Neural cell (in vitro differentiated cells): ENCODE data around the gene RPLP1. TPM values are rescaled to one million over a fixed set of nuclear protein-coding genes. Genes with fewer than 3 reads are reported as not detected.

ENCODE experiments used
- H2AFZ ChIP-seq: fragments of 200-600, 300-800 bp; sonication (generic), shearing (Covaris generic); 2 replicates; pipeline ENCODE4 v1.6.0; 2014; ENCODE audit warnings: low read depth, mild to moderate bottlenecking, antibody characterized with exemption, low read length, moderate library complexity
- H3F3A ChIP-seq: fragments of 200-600 bp; shearing (Covaris generic); 2 replicates; pipeline ENCODE4 v1.6.1; 2016; ENCODE audit warnings: mild to moderate bottlenecking, moderate library complexity, mixed read lengths, antibody characterized with exemption, low read length; ENCODE audit not compliant: insufficient read depth, poor library complexity, severe bottlenecking
- H3K27ac ChIP-seq: fragments of 200-600, 300-800 bp; sonication (generic), shearing (Covaris generic); 2 replicates; pipeline ENCODE4 v1.5.1; 2014; ENCODE audit warnings: mild to moderate bottlenecking, low read length, moderate library complexity
- H3K27me3 ChIP-seq: fragments of 300-800, 200-600 bp; sonication (generic), shearing (Covaris generic); 2 replicates; pipeline ENCODE4 v1.6.0; 2014; ENCODE audit warnings: mild to moderate bottlenecking, low read depth, low read length, moderate library complexity; ENCODE audit not compliant: insufficient read depth
- H3K36me3 ChIP-seq: fragments of 300-800, 200-600 bp; sonication (generic), shearing (Covaris generic); 2 replicates; pipeline ENCODE4 v1.5.1; 2014; ENCODE audit warnings: mild to moderate bottlenecking, antibody characterized with exemption, low read length, moderate library complexity; ENCODE audit not compliant: insufficient read depth
- H3K4me2 ChIP-seq: fragments of 300-800, 200-600 bp; sonication (generic), shearing (Covaris generic); 2 replicates; pipeline ENCODE4 v1.6.0; 2014; ENCODE audit warnings: mild to moderate bottlenecking, low read length
- H3K4me3 ChIP-seq: fragments of 300-800, 200-600 bp; sonication (generic), shearing (Covaris generic); 2 replicates; pipeline ENCODE4 v1.5.1; 2014; ENCODE audit warnings: mild to moderate bottlenecking, low read length, moderate library complexity
- H3K79me2 ChIP-seq: fragments of 200-600 bp; shearing (Covaris generic); replicated peaks from 2 replicates; pipeline ENCODE4 v1.6.0; 2014; ENCODE audit warnings: mild to moderate bottlenecking, low read length, moderate library complexity; ENCODE audit not compliant: insufficient read depth
- H3K9ac ChIP-seq: fragments of 300-800, 200-600 bp; sonication (generic), shearing (Covaris generic); 2 replicates; pipeline ENCODE4 v1.6.1; 2016; ENCODE audit warnings: mild to moderate bottlenecking, low read length, mixed read lengths
- H3K9me2 ChIP-seq: fragments of 200-600 bp; shearing (Covaris generic); 2 replicates; pipeline ENCODE4 v1.6.1; 2016; ENCODE audit warnings: mild to moderate bottlenecking, low read length, mixed read lengths; ENCODE audit not compliant: insufficient read depth
- H3K9me3 ChIP-seq: fragments of 200-600, 300-800 bp; sonication (generic), shearing (Covaris generic); 2 replicates; pipeline ENCODE4 v1.6.1; 2016; ENCODE audit warnings: mild to moderate bottlenecking, mixed run types, low read length, moderate library complexity, mixed read lengths
- H4K20me1 ChIP-seq: fragments of 200-600 bp; shearing (Covaris generic); 2 replicates; pipeline ENCODE4 v1.6.1; 2016; ENCODE audit warnings: mild to moderate bottlenecking, mixed run types; ENCODE audit not compliant: insufficient read depth
- EP300 ChIP-seq: fragments of 450-650 bp; conservative IDR thresholded peaks from 2 replicates; pipeline ENCODE4 v1.6.1; 2014; ENCODE audit warnings: antibody characterized with exemption, mild to moderate bottlenecking, moderate library complexity; ENCODE audit not compliant: poor library complexity, severe bottlenecking
- EZH2 ChIP-seq: fragments of 200-600, 300-800 bp; shearing (Covaris generic), sonication (generic); IDR thresholded peaks from 2 replicates; pipeline ENCODE4 v1.6.1; 2014; ENCODE audit warnings: antibody characterized with exemption, low read length, borderline replicate concordance, mild to moderate bottlenecking; ENCODE audit not compliant: insufficient read depth, poor library complexity, severe bottlenecking
- MXI1 ChIP-seq: fragments of 450-650 bp; conservative IDR thresholded peaks from 2 replicates; pipeline ENCODE4 v1.6.1; 2014; ENCODE audit warnings: antibody characterized with exemption, mild to moderate bottlenecking; ENCODE audit not compliant: poor library complexity, severe bottlenecking
- POLR2AphosphoS5 ChIP-seq: IDR thresholded peaks from 2 replicates; pipeline ENCODE4 v1.6.1; 2012
- RAD21 ChIP-seq: fragments of 450-650 bp; conservative IDR thresholded peaks from 2 replicates; pipeline ENCODE4 v1.6.1; 2014; ENCODE audit warnings: antibody characterized with exemption, mild to moderate bottlenecking, moderate library complexity
- SMC3 ChIP-seq: fragments of 450-650 bp; conservative IDR thresholded peaks from 2 replicates; pipeline ENCODE4 v1.6.1; 2014; ENCODE audit warnings: antibody characterized with exemption, mild to moderate bottlenecking, moderate library complexity; ENCODE audit not compliant: poor library complexity
- TAF1 ChIP-seq: IDR thresholded peaks from 2 replicates; pipeline ENCODE4 v1.6.1; 2012; ENCODE audit warnings: low read depth
- polyA plus RNA-seq: library from polyadenylated mRNA; depleted of rRNA; stranded (reverse); fragments of >200 nt; gene quantifications from 2 replicates; pipeline ENCODE4 v1.2.3, GENCODE V29; 2014
- TF ChIP-seq, protein P1 (sequence below): fragments of 450-650 bp; IDR thresholded peaks from 2 replicates; pipeline ENCODE4 v1.5.1; 2014; ENCODE audit warnings: antibody characterized with exemption, mild to moderate bottlenecking, moderate library complexity; ENCODE audit not compliant: poor library complexity, severe bottlenecking
- TF ChIP-seq, protein P2 (sequence below): IDR thresholded peaks from 2 replicates; pipeline ENCODE4 v1.6.1; 2012; ENCODE audit warnings: borderline replicate concordance

Gene RPLP1
- polyA plus RNA-seq, 1 donor from 2014 or later, result 37.5 TPM

DNA sequence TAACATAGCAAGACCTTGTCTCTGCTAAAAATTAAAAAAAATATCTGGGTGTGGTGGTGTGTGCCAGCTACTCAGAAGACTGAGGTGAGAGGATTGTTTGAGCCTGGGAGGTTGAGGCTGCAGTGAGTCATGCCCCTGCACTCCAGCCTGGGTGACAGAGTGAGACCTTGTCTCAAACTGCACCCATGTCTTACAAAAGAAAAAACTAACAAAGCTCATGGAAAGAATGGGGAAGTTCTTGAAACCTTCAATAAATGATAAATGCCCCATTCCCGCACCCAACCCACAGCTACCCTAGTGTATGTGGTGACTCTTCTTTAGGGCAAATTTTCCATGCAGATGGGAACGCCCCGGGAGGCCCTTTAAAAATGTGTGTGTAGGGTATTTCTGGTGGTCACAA, 28.3 kb downstream of the RPLP1 start:
- no peaks in the 10 kb centered on the region for H3K27me3 ChIP-seq
- peaks cover 2% of the 10 kb centered on the region for H3K9me3 ChIP-seq
- no peaks in the 10 kb centered on the region for H3F3A ChIP-seq
- no peaks in the 10 kb centered on the region for H3K79me2 ChIP-seq
- no peaks in the 10 kb centered on the region for H3K36me3 ChIP-seq
- H2AFZ ChIP-seq, result no peak overlapping the region
- no peak overlapping the region for H3K27ac ChIP-seq
- no peaks in the 10 kb centered on the region for H4K20me1 ChIP-seq
- TF ChIP-seq MXI1 (no peak), EZH2 (no peak), EP300 (no peak)
- H3K9me2 ChIP-seq, result no peaks in the 10 kb centered on the region
- H3K4me2 ChIP-seq, result no peak overlapping the region
- no peak overlapping the region for H3K4me3 ChIP-seq
- no peak overlapping the region for H3K9ac ChIP-seq

DNA sequence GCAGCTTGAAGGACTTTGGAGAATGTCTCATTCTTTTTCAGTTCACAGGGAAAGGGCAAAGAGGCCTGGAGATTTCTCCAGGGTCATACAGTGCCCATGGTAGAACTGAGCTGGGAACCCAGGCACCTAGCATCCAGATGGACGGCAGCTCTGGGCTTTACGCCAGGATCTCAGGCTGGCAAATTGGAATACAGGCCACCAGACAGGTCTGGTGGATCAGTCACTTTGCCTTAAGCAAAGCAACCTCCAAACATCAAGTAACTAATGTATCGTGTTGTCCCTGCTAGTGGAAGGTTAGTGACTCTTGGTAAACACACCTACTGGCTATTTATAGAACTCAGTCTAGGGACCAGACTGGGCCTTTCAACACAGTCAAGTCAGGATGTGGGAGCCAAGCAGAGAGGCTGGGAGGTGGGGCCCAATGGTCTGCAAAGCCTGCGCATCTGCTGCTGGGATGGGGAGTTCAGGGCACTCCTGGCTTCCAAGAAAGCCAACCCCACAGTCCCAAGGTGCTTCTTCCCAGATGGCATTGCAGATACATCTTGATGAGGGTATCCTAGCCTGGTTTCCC, 30.2 kb downstream of the RPLP1 start:
- Histone ChIP-seq H3K9ac (no peak overlapping the region), H3K79me2 (no peaks in the 10 kb centered on the region), H3K9me3 (peaks cover 4% of the 10 kb centered on the region), H4K20me1 (no peaks in the 10 kb centered on the region), H3K27me3 (no peaks in the 10 kb centered on the region), H3K9me2 (no peaks in the 10 kb centered on the region), H3K4me3 (no peak overlapping the region), H2AFZ (no peak overlapping the region), H3K36me3 (no peaks in the 10 kb centered on the region), H3K4me2 (no peak overlapping the region), H3F3A (no peaks in the 10 kb centered on the region), H3K27ac (no peak overlapping the region)
- no peak for TF ChIP-seq EZH2
- TF ChIP-seq, protein P1, sequence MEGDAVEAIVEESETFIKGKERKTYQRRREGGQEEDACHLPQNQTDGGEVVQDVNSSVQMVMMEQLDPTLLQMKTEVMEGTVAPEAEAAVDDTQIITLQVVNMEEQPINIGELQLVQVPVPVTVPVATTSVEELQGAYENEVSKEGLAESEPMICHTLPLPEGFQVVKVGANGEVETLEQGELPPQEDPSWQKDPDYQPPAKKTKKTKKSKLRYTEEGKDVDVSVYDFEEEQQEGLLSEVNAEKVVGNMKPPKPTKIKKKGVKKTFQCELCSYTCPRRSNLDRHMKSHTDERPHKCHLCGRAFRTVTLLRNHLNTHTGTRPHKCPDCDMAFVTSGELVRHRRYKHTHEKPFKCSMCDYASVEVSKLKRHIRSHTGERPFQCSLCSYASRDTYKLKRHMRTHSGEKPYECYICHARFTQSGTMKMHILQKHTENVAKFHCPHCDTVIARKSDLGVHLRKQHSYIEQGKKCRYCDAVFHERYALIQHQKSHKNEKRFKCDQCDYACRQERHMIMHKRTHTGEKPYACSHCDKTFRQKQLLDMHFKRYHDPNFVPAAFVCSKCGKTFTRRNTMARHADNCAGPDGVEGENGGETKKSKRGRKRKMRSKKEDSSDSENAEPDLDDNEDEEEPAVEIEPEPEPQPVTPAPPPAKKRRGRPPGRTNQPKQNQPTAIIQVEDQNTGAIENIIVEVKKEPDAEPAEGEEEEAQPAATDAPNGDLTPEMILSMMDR, result no peak
- no peak for TF ChIP-seq POLR2AphosphoS5
- TF ChIP-seq, protein P2, sequence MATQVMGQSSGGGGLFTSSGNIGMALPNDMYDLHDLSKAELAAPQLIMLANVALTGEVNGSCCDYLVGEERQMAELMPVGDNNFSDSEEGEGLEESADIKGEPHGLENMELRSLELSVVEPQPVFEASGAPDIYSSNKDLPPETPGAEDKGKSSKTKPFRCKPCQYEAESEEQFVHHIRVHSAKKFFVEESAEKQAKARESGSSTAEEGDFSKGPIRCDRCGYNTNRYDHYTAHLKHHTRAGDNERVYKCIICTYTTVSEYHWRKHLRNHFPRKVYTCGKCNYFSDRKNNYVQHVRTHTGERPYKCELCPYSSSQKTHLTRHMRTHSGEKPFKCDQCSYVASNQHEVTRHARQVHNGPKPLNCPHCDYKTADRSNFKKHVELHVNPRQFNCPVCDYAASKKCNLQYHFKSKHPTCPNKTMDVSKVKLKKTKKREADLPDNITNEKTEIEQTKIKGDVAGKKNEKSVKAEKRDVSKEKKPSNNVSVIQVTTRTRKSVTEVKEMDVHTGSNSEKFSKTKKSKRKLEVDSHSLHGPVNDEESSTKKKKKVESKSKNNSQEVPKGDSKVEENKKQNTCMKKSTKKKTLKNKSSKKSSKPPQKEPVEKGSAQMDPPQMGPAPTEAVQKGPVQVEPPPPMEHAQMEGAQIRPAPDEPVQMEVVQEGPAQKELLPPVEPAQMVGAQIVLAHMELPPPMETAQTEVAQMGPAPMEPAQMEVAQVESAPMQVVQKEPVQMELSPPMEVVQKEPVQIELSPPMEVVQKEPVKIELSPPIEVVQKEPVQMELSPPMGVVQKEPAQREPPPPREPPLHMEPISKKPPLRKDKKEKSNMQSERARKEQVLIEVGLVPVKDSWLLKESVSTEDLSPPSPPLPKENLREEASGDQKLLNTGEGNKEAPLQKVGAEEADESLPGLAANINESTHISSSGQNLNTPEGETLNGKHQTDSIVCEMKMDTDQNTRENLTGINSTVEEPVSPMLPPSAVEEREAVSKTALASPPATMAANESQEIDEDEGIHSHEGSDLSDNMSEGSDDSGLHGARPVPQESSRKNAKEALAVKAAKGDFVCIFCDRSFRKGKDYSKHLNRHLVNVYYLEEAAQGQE, result no peak
- TF ChIP-seq TAF1, result no peak
- TF ChIP-seq RAD21, result no peak
- TF ChIP-seq EP300, result no peak
- no peak for TF ChIP-seq MXI1
- no peak for TF ChIP-seq SMC3

DNA sequence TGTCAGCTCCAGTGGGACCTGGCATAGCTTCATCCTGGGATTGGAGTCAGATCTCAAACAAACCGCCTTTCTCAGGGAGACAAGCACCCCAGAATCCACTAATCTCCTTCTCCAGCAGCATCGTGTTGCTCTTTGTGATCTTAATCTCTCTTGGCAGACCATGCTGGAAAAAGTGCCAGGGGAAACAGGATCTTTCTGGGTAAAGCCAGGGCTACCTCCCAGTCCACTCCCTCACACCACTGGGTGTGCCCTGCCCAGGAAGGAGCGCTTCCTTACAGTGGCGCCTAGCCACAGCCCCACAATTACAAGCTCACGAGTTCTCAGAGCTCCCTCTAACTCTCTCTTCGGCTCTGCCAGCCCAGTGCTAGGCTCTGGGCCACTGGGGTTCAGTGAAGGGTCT, 32.2 kb downstream of the RPLP1 start:
- no peaks in the 10 kb centered on the region for H3K79me2 ChIP-seq
- H3K9me2 ChIP-seq, result no peaks in the 10 kb centered on the region

More for the DNA sequence above, 32.2 kb downstream of the RPLP1 start:
- H3F3A ChIP-seq, result no peaks in the 10 kb centered on the region
- peaks cover 4% of the 10 kb centered on the region for H3K9me3 ChIP-seq
- TF ChIP-seq, protein P2, result no peak
- no peak overlapping the region for H3K4me2 ChIP-seq
- H3K36me3 ChIP-seq, result no peaks in the 10 kb centered on the region
- no peak overlapping the region for H3K4me3 ChIP-seq
- H3K27ac ChIP-seq, result no peak overlapping the region
- H2AFZ ChIP-seq, result no peak overlapping the region
- H3K9ac ChIP-seq, result no peak overlapping the region
- no peaks in the 10 kb centered on the region for H3K27me3 ChIP-seq
- H4K20me1 ChIP-seq, result no peaks in the 10 kb centered on the region
